ENCODE data around the gene PDPK1.
A peak's percentile ranks its signal among the peaks of the same experiment; 100 is the strongest.
"Not testable (repeated sequence)": the region's sequence is repeated elsewhere in the genome, so short reads cannot be mapped to it uniquely, and the experiment has no call there.

Gene PDPK1

GRCh38 chr16:2603165-2604015 lies 65.6 kb downstream of the PDPK1 start:
- TF ChIP-seq CTCF (conservative IDR thresholded peaks at IDR 0.05; ENCODE audit: low read length), result no peak
- peak overlapping the region; percentile 97 for H3K4me3 ChIP-seq (ENCODE audit: low read length)
- peak; percentile 96 for DNase-seq (ENCODE audit: low read depth)

- DNase-seq (ENCODE audit: low read depth), result peak; percentile 4
- H3K4me3 ChIP-seq (ENCODE audit: low read length), result peak overlapping the region; percentile 97
Measured at GRCh38 chr16:2604016-2604369, 66.2 kb downstream of the PDPK1 start.

GRCh38 chr16:2606820-2607219 lies 69.0 kb downstream of the PDPK1 start:
- DNase-seq (ENCODE audit: low read depth); H3K4me3 ChIP-seq (ENCODE audit: low read length): not testable (repeated sequence)

- not testable (repeated sequence) for H3K4me3 ChIP-seq (ENCODE audit: low read length); DNase-seq (ENCODE audit: low read depth)
Measured at GRCh38 chr16:2609345-2609744, 71.5 kb downstream of the PDPK1 start.

- TF ChIP-seq CTCF (conservative IDR thresholded peaks at IDR 0.05; ENCODE audit: low read length), result no peak
- DNase-seq (ENCODE audit: low read depth), result no peak
- H3K4me3 ChIP-seq (ENCODE audit: low read length), result no peak overlapping the region
Measured at GRCh38 chr16:2609827-2610470, 72.1 kb downstream of the PDPK1 start.

- TF ChIP-seq CTCF (conservative IDR thresholded peaks at IDR 0.05; ENCODE audit: low read length), result no peak
- DNase-seq (ENCODE audit: low read depth), result no peak
- no peak overlapping the region for H3K4me3 ChIP-seq (ENCODE audit: low read length)
Measured at GRCh38 chr16:2610781-2611498, 73.1 kb downstream of the PDPK1 start.

GRCh38 chr16:2611499-2611862 lies 73.7 kb downstream of the PDPK1 start:
- TF ChIP-seq CTCF (conservative IDR thresholded peaks at IDR 0.05; ENCODE audit: low read length), result no peak

GRCh38 chr16:2611877-2612276 lies 74.1 kb downstream of the PDPK1 start:
- DNase-seq (ENCODE audit: low read depth), result not testable (repeated sequence)

More at GRCh38 chr16:2611499-2611862, 73.7 kb downstream of the PDPK1 start:
- no peak for DNase-seq (ENCODE audit: low read depth)
- H3K4me3 ChIP-seq (ENCODE audit: low read length), result no peak overlapping the region

GRCh38 chr16:2613251-2613650 lies 75.4 kb downstream of the PDPK1 start:
- DNase-seq (ENCODE audit: low read depth); H3K4me3 ChIP-seq (ENCODE audit: low read length): not testable (repeated sequence)

More at GRCh38 chr16:2611877-2612276, 74.1 kb downstream of the PDPK1 start:
- H3K4me3 ChIP-seq (ENCODE audit: low read length), result not testable (repeated sequence)
